ENCODE data around the gene TNS1. TPM values are rescaled to one million over a fixed set of nuclear protein-coding genes. Genes with fewer than 3 reads are reported as not detected.

TNS1 gene
- total RNA-seq, 1 donor: 48.9 TPM

- H3K4me2 ChIP-seq (ENCODE audit: insufficient read depth, low read length): no peak overlapping the region
- TF ChIP-seq CTCF (IDR thresholded peaks at IDR 0.05; ENCODE audit: extremely low read depth, low read depth, low read length): no peak
- no peaks in the 10 kb centered on the region for H3K27me3 ChIP-seq (ENCODE audit: insufficient read depth, low read length)
- H3K36me3 ChIP-seq (ENCODE audit: insufficient read depth, low read length): no peaks in the 10 kb centered on the region
- no peaks in the 10 kb centered on the region for H3K9me3 ChIP-seq (ENCODE audit: low read depth, low read length)
- H2AFZ ChIP-seq (ENCODE audit: low read length): no peak overlapping the region
- peaks cover 11% of the 10 kb centered on the region for H3K4me1 ChIP-seq (ENCODE audit: insufficient read depth, low read length)
- H3K4me3 ChIP-seq (ENCODE audit: insufficient read depth, low read length): no peak overlapping the region
- H4K20me1 ChIP-seq (ENCODE audit: insufficient read depth, low read length): peaks cover 5% of the 10 kb centered on the region
- DNase-seq (ENCODE audit: insufficient read length, low spot score, missing footprints): no peak
- H3K79me2 ChIP-seq (ENCODE audit: insufficient read depth, low read length): peaks cover 3% of the 10 kb centered on the region
- H3K27ac ChIP-seq (ENCODE audit: low read depth, low read length): no peak overlapping the region
Observed at GRCh38 chr2:217971166-217971565, 31.6 kb downstream of the TNS1 start.

GRCh38 chr2:217970206-217970605, 32.6 kb downstream of the TNS1 start:
- Histone ChIP-seq H3K27ac (ENCODE audit: low read depth, low read length) (no peak overlapping the region), H4K20me1 (ENCODE audit: insufficient read depth, low read length) (peaks cover 8% of the 10 kb centered on the region), H3K4me2 (ENCODE audit: insufficient read depth, low read length) (no peak overlapping the region), H3K36me3 (ENCODE audit: insufficient read depth, low read length) (no peaks in the 10 kb centered on the region), H3K9me3 (ENCODE audit: low read depth, low read length) (no peaks in the 10 kb centered on the region), H3K4me1 (ENCODE audit: insufficient read depth, low read length) (peaks cover 21% of the 10 kb centered on the region), H3K79me2 (ENCODE audit: insufficient read depth, low read length) (peaks cover 3% of the 10 kb centered on the region), H3K4me3 (ENCODE audit: insufficient read depth, low read length) (no peak overlapping the region), H2AFZ (ENCODE audit: low read length) (no peak overlapping the region), H3K27me3 (ENCODE audit: insufficient read depth, low read length) (no peaks in the 10 kb centered on the region)
- TF ChIP-seq CTCF (IDR thresholded peaks at IDR 0.05; ENCODE audit: extremely low read depth, low read depth, low read length): no peak
- DNase-seq (ENCODE audit: insufficient read length, low spot score, missing footprints): no peak

- Histone ChIP-seq H2AFZ (ENCODE audit: low read length) (no peak overlapping the region), H3K4me3 (ENCODE audit: insufficient read depth, low read length) (no peak overlapping the region), H3K27ac (ENCODE audit: low read depth, low read length) (no peak overlapping the region), H3K27me3 (ENCODE audit: insufficient read depth, low read length) (no peaks in the 10 kb centered on the region), H3K9me3 (ENCODE audit: low read depth, low read length) (no peaks in the 10 kb centered on the region), H3K79me2 (ENCODE audit: insufficient read depth, low read length) (peaks cover 7% of the 10 kb centered on the region), H3K4me1 (ENCODE audit: insufficient read depth, low read length) (peaks cover 26% of the 10 kb centered on the region), H3K4me2 (ENCODE audit: insufficient read depth, low read length) (no peak overlapping the region), H4K20me1 (ENCODE audit: insufficient read depth, low read length) (peaks cover 5% of the 10 kb centered on the region), H3K36me3 (ENCODE audit: insufficient read depth, low read length) (no peaks in the 10 kb centered on the region)
- no peak for TF ChIP-seq CTCF (IDR thresholded peaks at IDR 0.05; ENCODE audit: extremely low read depth, low read depth, low read length)
- DNase-seq (ENCODE audit: insufficient read length, low spot score, missing footprints): no peak
Observed at GRCh38 chr2:217969588-217969987, 33.2 kb downstream of the TNS1 start.

- H3K4me2 ChIP-seq (ENCODE audit: insufficient read depth, low read length): no peak overlapping the region
- H3K4me3 ChIP-seq (ENCODE audit: insufficient read depth, low read length): no peak overlapping the region
- peaks cover 35% of the 10 kb centered on the region for H3K4me1 ChIP-seq (ENCODE audit: insufficient read depth, low read length)
- no peak overlapping the region for H3K27ac ChIP-seq (ENCODE audit: low read depth, low read length)
- H3K9me3 ChIP-seq (ENCODE audit: low read depth, low read length): no peaks in the 10 kb centered on the region
- H3K79me2 ChIP-seq (ENCODE audit: insufficient read depth, low read length): peaks cover 7% of the 10 kb centered on the region
- no peak for DNase-seq (ENCODE audit: insufficient read length, low spot score, missing footprints)
- H4K20me1 ChIP-seq (ENCODE audit: insufficient read depth, low read length): peaks cover 7% of the 10 kb centered on the region
- no peak overlapping the region for H2AFZ ChIP-seq (ENCODE audit: low read length)
- no peaks in the 10 kb centered on the region for H3K36me3 ChIP-seq (ENCODE audit: insufficient read depth, low read length)
- no peaks in the 10 kb centered on the region for H3K27me3 ChIP-seq (ENCODE audit: insufficient read depth, low read length)
- no peak for TF ChIP-seq CTCF (IDR thresholded peaks at IDR 0.05; ENCODE audit: extremely low read depth, low read depth, low read length)
Observed at GRCh38 chr2:217968023-217968422, 34.8 kb downstream of the TNS1 start.
